Fibroblast of lung (primary cell): ENCODE measurements around the gene PRRC2A. TPM values are rescaled to one million over a fixed set of nuclear protein-coding genes. Genes with fewer than 3 reads are reported as not detected.

Source experiments
- DNase-seq, 2 donors: peaks; one replicate each; pipeline versions ENCODE4 v3.0.0 to v3.0.0-alpha.2; 2010; ENCODE audit warnings: low read depth in 2 of 2
- H2AFZ ChIP-seq: 2 replicates; pipeline ENCODE4 v1.5.1; 2012; ENCODE audit warnings: low read length, control low read depth, inconsistent platforms
- H3K27ac ChIP-seq: 2 replicates; pipeline ENCODE4 v1.5.1; 2011; ENCODE audit warnings: low read length, control low read depth; ENCODE audit not compliant: insufficient read depth
- H3K27me3 ChIP-seq: 2 replicates; pipeline ENCODE4 v1.5.1; 2011; ENCODE audit warnings: mild to moderate bottlenecking, low read length; ENCODE audit not compliant: control insufficient read depth, insufficient read depth
- H3K36me3 ChIP-seq: 2 replicates; pipeline ENCODE4 v1.5.1; 2011; ENCODE audit warnings: low read length; ENCODE audit not compliant: control insufficient read depth, insufficient read depth
- H3K4me1 ChIP-seq: 2 replicates; pipeline ENCODE4 v1.5.1; 2011; ENCODE audit warnings: low read length; ENCODE audit not compliant: control insufficient read depth, insufficient read depth; ENCODE audit errors: extremely low read depth
- H3K4me2 ChIP-seq: 2 replicates; pipeline ENCODE4 v1.5.1; 2011; ENCODE audit warnings: low read length, control low read depth; ENCODE audit not compliant: insufficient read depth; ENCODE audit errors: extremely low read depth
- H3K4me3 ChIP-seq, 4 experiments: fragments of 200-600 bp in 1 of 4; sonication (generic) in 1 of 4; replicated peaks in 1 of 4; 2 replicates each; pipeline ENCODE4 v1.5.1; 2011 to 2016; ENCODE audit warnings: low read length in 4 of 4, low read depth in 3 of 4, mild to moderate bottlenecking in 3 of 4, control low read depth in 2 of 4, inconsistent platforms in 1 of 4, mixed read lengths in 1 of 4; ENCODE audit not compliant: insufficient read depth in 1 of 4; ENCODE audit errors: control extremely low read depth in 1 of 4
- H3K79me2 ChIP-seq: 2 replicates; pipeline ENCODE4 v1.5.1; 2012; ENCODE audit warnings: mild to moderate bottlenecking, low read length, inconsistent platforms; ENCODE audit not compliant: control insufficient read depth, insufficient read depth
- H3K9ac ChIP-seq: 2 replicates; pipeline ENCODE4 v1.5.1; 2011; ENCODE audit warnings: mild to moderate bottlenecking, low read length, control low read depth; ENCODE audit not compliant: insufficient read depth
- H3K9me3 ChIP-seq: 2 replicates; pipeline ENCODE4 v1.5.1; 2012; ENCODE audit warnings: low read depth, low read length; ENCODE audit not compliant: control insufficient read depth, insufficient read depth
- H4K20me1 ChIP-seq: 2 replicates; pipeline ENCODE4 v1.5.1; 2011; ENCODE audit warnings: low read length; ENCODE audit not compliant: control insufficient read depth, insufficient read depth; ENCODE audit errors: extremely low read depth
- CTCF ChIP-seq, 2 donors: IDR thresholded peaks in 1 of 2; conservative IDR thresholded peaks in 1 of 2; 1 replicate in 1 of 2; 2 replicates in 1 of 2; pipeline ENCODE4 v1.5.1; 2011 to 2012; ENCODE audit warnings: low read length in 2 of 2, control low read depth in 1 of 2, inconsistent platforms in 1 of 2, low read depth in 1 of 2, mild to moderate bottlenecking in 1 of 2
- EZH2 ChIP-seq: IDR thresholded peaks from 2 replicates; pipeline ENCODE4 v1.5.1; 2012; ENCODE audit warnings: low read length, control low read depth, mild to moderate bottlenecking; ENCODE audit errors: missing control alignments
- polyA minus RNA-seq: library from RNA; depleted of rRNA, polyadenylated mRNA; stranded (reverse); fragments of >200 nt; gene quantifications from 2 replicates; pipeline ENCODE4 v1.2.3, GENCODE V29; 2011; ENCODE audit warnings: low replicate concordance
- polyA plus RNA-seq, 2 donors: library from polyadenylated mRNA; depleted of rRNA in 1 of 2; stranded (reverse) in 1 of 2; unstranded in 1 of 2; fragments of >200 nt; gene quantifications; 2 replicates each; pipeline ENCODE4 v1.2.1, GENCODE V29; 2011 to 2012; ENCODE audit warnings: missing spikeins in 1 of 2
- total RNA-seq: library from RNA; depleted of rRNA; stranded (reverse); fragments of >200 nt; gene quantifications from 2 replicates; pipeline ENCODE4 v1.2.1, GENCODE V29; 2014

The PRRC2A gene
- total RNA-seq (22.9 and 46.6 TPM in 2 replicates), polyA plus RNA-seq (26.9 and 50.7 TPM in 2 replicates), polyA minus RNA-seq (154 and 211 TPM in 2 replicates)
- polyA plus RNA-seq (2012), result 86.4 and 123 TPM in 2 replicates

DNA sequence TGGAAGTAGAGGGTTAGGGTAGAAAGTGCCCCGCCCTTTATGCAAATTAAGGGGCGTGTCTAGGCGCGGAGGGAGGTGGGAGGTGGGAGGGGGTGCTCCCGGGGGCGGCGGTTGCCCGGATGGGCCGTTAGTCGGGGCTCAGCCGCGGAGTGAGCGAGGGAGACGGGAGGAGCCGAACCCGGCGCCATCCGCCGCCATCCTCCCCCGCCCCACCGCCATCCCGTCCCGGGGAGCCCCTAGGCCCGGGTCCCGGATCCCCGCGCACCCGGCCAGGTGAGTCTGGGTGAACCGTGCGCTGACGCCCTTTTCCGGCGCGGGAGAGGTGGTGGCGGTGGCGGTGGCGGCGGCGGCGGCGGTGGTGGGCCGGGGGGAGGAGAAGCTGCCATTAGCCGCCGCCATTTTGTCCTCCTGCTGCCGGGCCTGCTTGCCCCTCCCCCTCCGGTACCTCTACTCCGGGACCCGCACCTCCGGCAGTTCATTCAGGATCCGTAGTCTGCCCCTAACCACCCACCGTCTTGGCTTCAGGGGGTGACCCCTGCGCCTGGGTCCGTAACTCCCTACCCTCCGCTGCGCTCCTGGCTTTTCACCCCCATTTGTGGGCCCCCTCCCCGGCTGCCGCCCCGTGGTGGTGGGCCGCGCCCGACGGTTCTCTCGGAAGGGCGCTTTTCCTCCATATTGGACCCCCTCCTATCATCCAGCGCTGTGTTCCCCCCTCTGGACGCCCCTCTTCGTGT, at the start of gene PRRC2A:
Gene PRRC2A (plus strand): TSS at position 130 of the 734 bp plus-strand sequence. CDS start 2,075 bp downstream, outside the sequence.
- H3K79me2 ChIP-seq, result peaks cover 46% of the 10 kb centered on the region
- peak in 1 of 2 donors; percentile 68 for DNase-seq

DNA sequence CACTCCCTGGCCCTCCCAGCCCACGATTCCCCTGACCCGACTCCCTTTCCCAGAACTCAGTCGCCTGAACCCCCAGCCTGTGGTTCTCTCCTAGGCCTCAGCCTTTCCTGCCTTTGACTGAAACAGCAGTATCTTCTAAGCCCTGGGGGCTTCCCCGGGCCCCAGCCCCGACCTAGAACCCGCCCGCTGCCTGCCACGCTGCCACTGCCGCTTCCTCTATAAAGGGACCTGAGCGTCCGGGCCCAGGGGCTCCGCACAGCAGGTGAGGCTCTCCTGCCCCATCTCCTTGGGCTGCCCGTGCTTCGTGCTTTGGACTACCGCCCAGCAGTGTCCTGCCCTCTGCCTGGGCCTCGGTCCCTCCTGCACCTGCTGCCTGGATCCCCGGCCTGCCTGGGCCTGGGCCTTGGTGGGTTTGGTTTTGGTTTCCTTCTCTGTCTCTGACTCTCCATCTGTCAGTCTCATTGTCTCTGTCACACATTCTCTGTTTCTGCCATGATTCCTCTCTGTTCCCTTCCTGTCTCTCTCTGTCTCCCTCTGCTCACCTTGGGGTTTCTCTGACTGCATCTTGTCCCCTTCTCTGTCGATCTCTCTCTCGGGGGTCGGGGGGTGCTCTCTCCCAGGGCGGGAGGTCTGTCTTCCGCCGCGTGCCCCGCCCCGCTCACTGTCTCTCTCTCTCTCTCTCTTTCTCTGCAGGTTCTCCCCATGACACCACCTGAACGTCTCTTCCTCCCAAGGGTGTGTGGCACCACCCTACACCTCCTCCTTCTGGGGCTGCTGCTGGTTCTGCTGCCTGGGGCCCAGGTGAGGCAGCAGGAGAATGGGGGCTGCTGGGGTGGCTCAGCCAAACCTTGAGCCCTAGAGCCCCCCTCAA, 48.2 kb upstream of the PRRC2A start, which contains the start of gene LTA:
Gene LTA (plus strand): TSS at position 249 of the 871 bp plus-strand sequence. CDS start 454 bp downstream, at position 703.
- Histone ChIP-seq H3K4me2 (no peak within 1 kb of the TSS), H3K9ac (no peak within 1 kb of the TSS), H3K79me2 (no peaks in the 10 kb centered on the region), H2AFZ (no peak within 1 kb of the TSS), H3K36me3 (no peaks in the 10 kb centered on the region), H3K4me1 (no peaks in the 10 kb centered on the region), H3K9me3 (no peaks in the 10 kb centered on the region), H3K27me3 (peaks cover 33% of the 10 kb centered on the region), H3K27ac (no peak within 1 kb of the TSS), H3K4me3 (no peak within 1 kb of the TSS), H4K20me1 (no peaks in the 10 kb centered on the region)
- no peak for TF ChIP-seq EZH2
- no peak for TF ChIP-seq CTCF (conservative IDR thresholded peaks at IDR 0.05 in 1 of 2, IDR thresholded peaks at IDR 0.05 in 1 of 2; ENCODE audit: low read depth in 1 of 2, low read length in 2 of 2)
- DNase-seq, result no peak

More for the DNA sequence above, at the start of gene PRRC2A:
- Histone ChIP-seq H3K27me3 (no peaks in the 10 kb centered on the region), H2AFZ (peak within 1 kb of the TSS; percentile 91), H3K36me3 (peaks cover 16% of the 10 kb centered on the region), H3K4me1 (peaks cover 2% of the 10 kb centered on the region), H3K9ac (peak within 1 kb of the TSS; percentile 95), H3K4me3 (peak within 1 kb of the TSS; percentile 81 to 99 (median 92)), H3K27ac (peak within 1 kb of the TSS; percentile 100), H3K9me3 (no peaks in the 10 kb centered on the region), H4K20me1 (no peaks in the 10 kb centered on the region), H3K4me2 (peak within 1 kb of the TSS; percentile 99)
- TF ChIP-seq EZH2 (no peak), CTCF (conservative IDR thresholded peaks at IDR 0.05 in 1 of 2, IDR thresholded peaks at IDR 0.05 in 1 of 2; ENCODE audit: low read depth in 1 of 2, low read length in 2 of 2) (no peak)
